Esophagus muscularis mucosa (tissue), 4 donors: ENCODE data around the gene NAA60. TPM values are rescaled to one million over a fixed set of nuclear protein-coding genes. Genes with fewer than 3 reads are reported as not detected.

ENCODE experiments used
- DNase-seq: peaks from one replicate; pipeline ENCODE4 v3.0.0-alpha.2; 2017; ENCODE audit errors: extremely low spot score
- H3K27ac ChIP-seq, 4 donors: fragments of 200-600 bp; sonication (generic); replicated peaks in 1 of 4; 1 replicate in 3 of 4; 2 replicates in 1 of 4; pipeline ENCODE4 v1.5.1; 2016 to 2019; ENCODE audit warnings: mild to moderate bottlenecking in 1 of 4
- H3K27me3 ChIP-seq, 4 donors: fragments of 200-600 bp; sonication (generic); one replicate each; pipeline versions ENCODE4 v1.5.1 to v1.6.0; 2016 to 2019
- H3K36me3 ChIP-seq, 4 donors: fragments of 200-600 bp; sonication (generic); one replicate each; pipeline ENCODE4 v1.5.1; 2016 to 2019
- H3K4me1 ChIP-seq, 4 donors: fragments of 200-600 bp; sonication (generic); one replicate each; pipeline ENCODE4 v1.5.1; 2016 to 2019
- H3K4me3 ChIP-seq, 4 donors: fragments of 200-600 bp; sonication (generic); 1 replicate in 2 of 4; 2 replicates in 2 of 4; pipeline ENCODE4 v1.5.1; 2016 to 2019; ENCODE audit warnings: mild to moderate bottlenecking in 4 of 4, moderate library complexity in 1 of 4
- H3K9me3 ChIP-seq, 4 donors: fragments of 200-600 bp; sonication (generic); 1 replicate in 3 of 4; 2 replicates in 1 of 4; pipeline ENCODE4 v1.5.1; 2016 to 2019
- CTCF ChIP-seq, 3 experiments: fragments of 200-600 bp in 2 of 3; fragments of 450-650 bp in 1 of 3; sonication (generic) in 2 of 3; IDR thresholded peaks; one replicate each; pipeline ENCODE4 v1.5.1; 2017 to 2019; ENCODE audit warnings: antibody characterized with exemption in 3 of 3, mild to moderate bottlenecking in 2 of 3, moderate library complexity in 1 of 3
- EP300 ChIP-seq: sonication (generic); formaldehyde crosslinking; IDR thresholded peaks from one replicate; pipeline ENCODE4 v1.6.1; 2017; ENCODE audit warnings: antibody characterized with exemption
- POLR2A ChIP-seq: fragments of 450-650 bp; IDR thresholded peaks from one replicate; pipeline ENCODE4 v1.6.1; 2017; ENCODE audit warnings: antibody characterized with exemption, moderate library complexity, mild to moderate bottlenecking, low read depth
- POLR2AphosphoS5 ChIP-seq, 2 donors: sonication (generic); formaldehyde crosslinking; IDR thresholded peaks; one replicate each; pipeline ENCODE4 v1.6.1; 2017; ENCODE audit warnings: antibody characterized with exemption in 2 of 2
- WGBS: methylation state at CpG from one replicate; pipeline ENCODE4 v1.1.5; 2018; 5-methylcytosine and 5-hydroxymethylcytosine counted together
- intact Hi-C: fragments of 100-400 bp; cut with DNase I; formaldehyde crosslinking; loops from one replicate; pipeline ENCODE4 v1.15.1; 2023
- total RNA-seq, 4 donors: library from RNA; depleted of rRNA; stranded (reverse); fragments of >200 nt; gene quantifications; one replicate each; pipeline versions ENCODE4 v1.1.0 to v1.2.1, GENCODE V29; 2016

Gene NAA60
- total RNA-seq, 4 donors from 2014 or later: 28.0 to 59.8 (median 47.8) TPM

- intact Hi-C loops: no loop called here
- no peak for TF ChIP-seq POLR2AphosphoS5 (IDR thresholded peaks at IDR 0.05)
- TF ChIP-seq CTCF (IDR thresholded peaks at IDR 0.05): no peak
- no peak for TF ChIP-seq POLR2A
- TF ChIP-seq EP300: no peak
- Histone ChIP-seq H3K9me3 (no peaks in the 10 kb centered on the region), H3K27ac (no peak overlapping the region), H3K27me3 (no peaks in the 10 kb centered on the region), H3K36me3 (peaks cover 53 to 87% (median 78%) of the 10 kb centered on the region in 4 donors), H3K4me1 (peaks cover 0 to 3% (median 0%) of the 10 kb centered on the region in 4 donors), H3K4me3 (no peak overlapping the region)
- no peak for DNase-seq
- WGBS: 92% methylated on average over 21 of the region's 30 CpGs
These were observed 41.0 kb downstream of the NAA60 start for GRCh38 chr16:3484318-3485096.

GRCh38 chr16:3485097-3485745 lies 41.7 kb downstream of the NAA60 start:
- H3K4me3 ChIP-seq: no peak overlapping the region
- H3K9me3 ChIP-seq: no peaks in the 10 kb centered on the region
- intact Hi-C loops: no loop called here
- no peaks in the 10 kb centered on the region for H3K27me3 ChIP-seq
- H3K36me3 ChIP-seq: peaks cover 51 to 79% (median 71%) of the 10 kb centered on the region in 4 donors
- 91% methylated on average over 15 of the region's 15 CpGs for WGBS
- H3K27ac ChIP-seq: no peak overlapping the region
- peaks cover 0 to 3% (median 0%) of the 10 kb centered on the region in 4 donors for H3K4me1 ChIP-seq
- TF ChIP-seq EP300 (no peak), CTCF (IDR thresholded peaks at IDR 0.05) (no peak), POLR2AphosphoS5 (IDR thresholded peaks at IDR 0.05) (no peak), POLR2A (no peak)
- DNase-seq: no peak

- DNase-seq: no peak
- Histone ChIP-seq H3K4me1 (peaks cover 0 to 3% (median 1%) of the 10 kb centered on the region in 4 donors), H3K4me3 (no peak overlapping the region), H3K27ac (no peak overlapping the region), H3K9me3 (no peaks in the 10 kb centered on the region), H3K36me3 (peaks cover 51 to 72% (median 65%) of the 10 kb centered on the region in 4 donors), H3K27me3 (no peaks in the 10 kb centered on the region)
- intact Hi-C loops: no loop called here
- no peak for TF ChIP-seq EP300
- TF ChIP-seq POLR2AphosphoS5 (IDR thresholded peaks at IDR 0.05): no peak
- no peak for TF ChIP-seq CTCF (IDR thresholded peaks at IDR 0.05)
- no peak for TF ChIP-seq POLR2A
- WGBS: 93% methylated on average over 9 of the region's 20 CpGs
These were observed 42.5 kb downstream of the NAA60 start for GRCh38 chr16:3485821-3486505.

- Histone ChIP-seq H3K27me3 (no peaks in the 10 kb centered on the region), H3K9me3 (no peaks in the 10 kb centered on the region), H3K36me3 (peaks cover 47 to 65% (median 58%) of the 10 kb centered on the region in 4 donors), H3K27ac (no peak overlapping the region), H3K4me1 (peaks cover 0 to 6% (median 5%) of the 10 kb centered on the region in 4 donors), H3K4me3 (no peak overlapping the region)
- TF ChIP-seq CTCF (IDR thresholded peaks at IDR 0.05): no peak
- TF ChIP-seq POLR2AphosphoS5 (IDR thresholded peaks at IDR 0.05): no peak
- no peak for TF ChIP-seq EP300
- no peak for TF ChIP-seq POLR2A
- WGBS: 89% methylated on average over 24 of the region's 24 CpGs
- intact Hi-C loops: no loop called here
- no peak for DNase-seq
These were observed 43.2 kb downstream of the NAA60 start for GRCh38 chr16:3486506-3487215.
